ENCODE measurements around the gene LILRB1. TPM values are rescaled to one million over a fixed set of nuclear protein-coding genes. Genes with fewer than 3 reads are reported as not detected.

Gene LILRB1
- total and polyA plus RNA-seq, 2 of the 13 experiments (the other 11 are each of a cell fraction or from before 2014, with no cell fraction given): not detected

DNA sequence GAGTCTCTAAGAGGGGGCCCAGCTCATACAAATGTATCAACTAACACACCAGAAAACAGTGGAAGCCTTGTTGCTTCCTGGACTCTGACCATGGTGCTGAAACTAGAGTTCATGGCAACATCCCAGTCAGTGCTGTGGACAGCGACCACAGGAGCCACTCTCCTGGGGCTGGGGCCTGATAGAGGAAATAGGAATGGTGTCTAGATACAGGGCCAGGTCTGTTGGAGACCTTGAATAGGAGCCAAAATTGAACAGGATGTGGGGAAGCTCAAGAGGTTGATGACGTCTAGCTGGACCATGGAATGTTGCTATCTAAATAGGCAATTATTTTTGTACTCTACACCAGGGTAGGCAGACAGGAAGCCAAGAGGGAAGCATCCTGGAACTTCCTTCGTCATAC, 54.2 kb downstream of the LILRB1 start (continued):
- TF ChIP-seq, protein P1, sequence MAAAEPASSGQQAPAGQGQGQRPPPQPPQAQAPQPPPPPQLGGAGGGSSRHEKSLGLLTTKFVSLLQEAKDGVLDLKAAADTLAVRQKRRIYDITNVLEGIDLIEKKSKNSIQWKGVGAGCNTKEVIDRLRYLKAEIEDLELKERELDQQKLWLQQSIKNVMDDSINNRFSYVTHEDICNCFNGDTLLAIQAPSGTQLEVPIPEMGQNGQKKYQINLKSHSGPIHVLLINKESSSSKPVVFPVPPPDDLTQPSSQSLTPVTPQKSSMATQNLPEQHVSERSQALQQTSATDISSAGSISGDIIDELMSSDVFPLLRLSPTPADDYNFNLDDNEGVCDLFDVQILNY (CRISPR knock-in tag; conservative IDR thresholded peaks at IDR 0.05): 0 out of 2 replicates have a peak, but pooled peaks have one; percentile 40
- peak; percentile 59; the same call in 1 of the 2 replicates for TF ChIP-seq MXD4 (CRISPR knock-in tag; IDR thresholded peaks at IDR 0.05)
- no peak for TF ChIP-seq PCBP2 (optimal IDR thresholded peaks at IDR 0.05; ENCODE audit: low read depth, low read length, poor library complexity, severe bottlenecking)
- peak; percentile 59; the same call in 1 of the 2 replicates for TF ChIP-seq ZSCAN12 (CRISPR knock-in tag; IDR thresholded peaks at IDR 0.05)
- TF ChIP-seq ZNF225 (CRISPR knock-in tag; IDR thresholded peaks at IDR 0.05): no peak
- peak; percentile 63; the same call in 1 of the 2 replicates for TF ChIP-seq ZNF331 (CRISPR knock-in tag; IDR thresholded peaks at IDR 0.05)
- no peak for TF ChIP-seq TMF1 (CRISPR knock-in tag; IDR thresholded peaks at IDR 0.05; ENCODE audit: low read depth)
- no peak for TF ChIP-seq ZNF83 (CRISPR knock-in tag; IDR thresholded peaks at IDR 0.05; ENCODE audit: borderline replicate concordance)
- no peak for TF ChIP-seq KDM5A (IDR thresholded peaks at IDR 0.05; ENCODE audit: borderline replicate concordance, low read length)
- no peak for TF ChIP-seq FIP1L1 (IDR thresholded peaks at IDR 0.05; ENCODE audit: borderline replicate concordance, insufficient read depth, low read depth, low read length)
- 0 out of 2 replicates have a peak, but pooled peaks have one; percentile 22 for TF ChIP-seq BCL6 (CRISPR knock-in tag; IDR thresholded peaks at IDR 0.05)
- TF ChIP-seq ZNF619 (CRISPR knock-in tag; IDR thresholded peaks at IDR 0.05): no peak
- no peak for TF ChIP-seq ARNT (IDR thresholded peaks at IDR 0.05)
- TF ChIP-seq, protein P2, sequence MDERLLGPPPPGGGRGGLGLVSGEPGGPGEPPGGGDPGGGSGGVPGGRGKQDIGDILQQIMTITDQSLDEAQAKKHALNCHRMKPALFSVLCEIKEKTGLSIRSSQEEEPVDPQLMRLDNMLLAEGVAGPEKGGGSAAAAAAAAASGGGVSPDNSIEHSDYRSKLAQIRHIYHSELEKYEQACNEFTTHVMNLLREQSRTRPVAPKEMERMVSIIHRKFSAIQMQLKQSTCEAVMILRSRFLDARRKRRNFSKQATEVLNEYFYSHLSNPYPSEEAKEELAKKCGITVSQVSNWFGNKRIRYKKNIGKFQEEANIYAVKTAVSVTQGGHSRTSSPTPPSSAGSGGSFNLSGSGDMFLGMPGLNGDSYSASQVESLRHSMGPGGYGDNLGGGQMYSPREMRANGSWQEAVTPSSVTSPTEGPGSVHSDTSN (CRISPR knock-in tag; IDR thresholded peaks at IDR 0.05): no peak
- 0 out of 2 replicates have a peak, but pooled peaks have one; percentile 7 for TF ChIP-seq ZNF780A (CRISPR knock-in tag; IDR thresholded peaks at IDR 0.05)
- TF ChIP-seq BRCA1 (CRISPR knock-in tag; IDR thresholded peaks at IDR 0.05): peak; percentile 83; the same call in 1 of the 2 replicates
- TF ChIP-seq ZBTB1 (CRISPR knock-in tag; IDR thresholded peaks at IDR 0.05; ENCODE audit: borderline replicate concordance): peak; percentile 80; the same call in 1 of the 2 replicates
- TF ChIP-seq, protein P3, sequence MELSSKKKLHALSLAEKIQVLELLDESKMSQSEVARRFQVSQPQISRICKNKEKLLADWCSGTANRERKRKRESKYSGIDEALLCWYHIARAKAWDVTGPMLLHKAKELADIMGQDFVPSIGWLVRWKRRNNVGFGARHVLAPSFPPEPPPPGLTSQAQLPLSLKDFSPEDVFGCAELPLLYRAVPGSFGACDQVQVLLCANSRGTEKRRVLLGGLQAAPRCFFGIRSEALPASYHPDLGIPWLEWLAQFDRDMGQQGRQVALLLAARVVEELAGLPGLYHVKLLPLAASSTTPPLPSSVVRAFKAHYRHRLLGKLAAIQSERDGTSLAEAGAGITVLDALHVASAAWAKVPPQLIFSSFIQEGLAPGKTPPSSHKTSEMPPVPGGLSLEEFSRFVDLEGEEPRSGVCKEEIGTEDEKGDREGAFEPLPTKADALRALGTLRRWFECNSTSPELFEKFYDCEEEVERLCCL (CRISPR knock-in tag; IDR thresholded peaks at IDR 0.05; ENCODE audit: borderline replicate concordance): 0 out of 2 replicates have a peak, but pooled peaks have one; percentile 33
- TF ChIP-seq ZNF224 (CRISPR knock-in tag; IDR thresholded peaks at IDR 0.05): no peak
- no peak for TF ChIP-seq HNRNPLL (IDR thresholded peaks at IDR 0.05; ENCODE audit: low read depth, low read length, poor library complexity, severe bottlenecking)

All from HepG2 (cell line).